Uterus (tissue), 2 donors: ENCODE results near the gene MEIG1.

Experiments used
- CTCF ChIP-seq, 4 experiments: fragments of 200-600 bp in 2 of 4; fragments of 450-650 bp in 2 of 4; sonication (generic) in 2 of 4; IDR thresholded peaks; one replicate each; pipeline ENCODE4 v1.5.1; 2016 to 2019; ENCODE audit warnings: antibody characterized with exemption in 4 of 4, mild to moderate bottlenecking in 2 of 4, moderate library complexity in 1 of 4
- POLR2A ChIP-seq, 2 donors: fragments of 450-650 bp; IDR thresholded peaks; one replicate each; pipeline ENCODE4 v1.6.1; 2016; ENCODE audit warnings: antibody characterized with exemption in 2 of 2, mild to moderate bottlenecking in 1 of 2, moderate library complexity in 1 of 2

GRCh38 chr10:14924013-14924412 is 35.2 kb upstream of the MEIG1 start:
- TF ChIP-seq CTCF (IDR thresholded peaks at IDR 0.05) (no peak), POLR2A (IDR thresholded peaks at IDR 0.05) (no peak)
